PC-9 (cell line): ENCODE measurements around the gene LRP10. TPM values are rescaled to one million over a fixed set of nuclear protein-coding genes. Genes with fewer than 3 reads are reported as not detected.
A peak's percentile ranks its signal among the peaks of the same experiment; 100 is the strongest.

ENCODE experiments used
- BruUV-seq: library from RNA; stranded (reverse); fragments of 400-500 nt; replicated peaks from 2 replicates; lab custom pipeline; 2021; lab: Mats Ljungman, UMichigan
- CTCF ChIA-PET: fragments of 300-600 bp; sonication (Branson Sonifier 250); formaldehyde crosslinking; loops from one replicate; lab custom pipeline; 2022; ENCODE audit warnings: antibody characterized with exemption; lab: Charles Lee
- POLR2A ChIA-PET: fragments of 300-600 bp; sonication (Branson Sonifier 250); formaldehyde crosslinking; loops from one replicate; lab custom pipeline; 2022; ENCODE audit warnings: antibody characterized with exemption; ENCODE audit not compliant: unreplicated experiment; lab: Charles Lee
- DNase-seq, 2 experiments: peaks; one replicate each; pipeline versions ENCODE4 v3.0.0 to v3.0.0-alpha.2; 2015 to 2022; ENCODE audit warnings: mixed read lengths in 1 of 2
- H2AFZ ChIP-seq: fragments of 200-600 bp; sonication (generic); 2 replicates; pipeline ENCODE4 v1.8.1; 2017; ENCODE audit warnings: antibody characterized with exemption
- H3F3A ChIP-seq: fragments of 200-600 bp; sonication (generic); 2 replicates; pipeline ENCODE4 v1.8.1; 2017; ENCODE audit warnings: antibody characterized with exemption, mild to moderate bottlenecking, low read depth; ENCODE audit not compliant: insufficient read depth
- H3K27ac ChIP-seq: fragments of 200-600 bp; sonication (generic); 2 replicates; pipeline ENCODE4 v1.6.1; 2016; ENCODE audit warnings: mixed run types
- H3K27me3 ChIP-seq: fragments of 200-600 bp; sonication (generic); 2 replicates; pipeline ENCODE4 v1.6.1; 2016; ENCODE audit warnings: low read depth, mixed run types; ENCODE audit not compliant: insufficient read depth
- H3K36me3 ChIP-seq: fragments of 200-600 bp; sonication (generic); 2 replicates; pipeline ENCODE4 v1.6.1; 2016; ENCODE audit warnings: low read depth, mixed run types
- H3K4me1 ChIP-seq: fragments of 200-600 bp; sonication (generic); replicated peaks from 2 replicates; pipeline ENCODE4 v1.6.1; 2016; ENCODE audit warnings: mixed run types; ENCODE audit not compliant: insufficient read depth
- H3K4me2 ChIP-seq: fragments of 200-600 bp; sonication (generic); 2 replicates; pipeline ENCODE4 v1.6.1; 2017; ENCODE audit warnings: mixed run types
- H3K4me3 ChIP-seq: fragments of 200-600 bp; sonication (generic); 2 replicates; pipeline ENCODE4 v1.6.1; 2016; ENCODE audit warnings: mixed run types
- H3K79me2 ChIP-seq: fragments of 200-600 bp; sonication (generic); 2 replicates; pipeline ENCODE4 v1.6.1; 2017; ENCODE audit warnings: low read depth, mixed run types
- H3K9me2 ChIP-seq: fragments of 200-600 bp; sonication (generic); 2 replicates; pipeline ENCODE4 v1.8.1; 2017; ENCODE audit warnings: mild to moderate bottlenecking; ENCODE audit not compliant: insufficient read depth
- H3K9me3 ChIP-seq: fragments of 200-600 bp; sonication (generic); 2 replicates; pipeline ENCODE4 v1.8.1; 2016; ENCODE audit warnings: low read depth; ENCODE audit not compliant: insufficient read depth
- H4K20me1 ChIP-seq: fragments of 200-600 bp; sonication (generic); 2 replicates; pipeline ENCODE4 v1.8.1; 2017; ENCODE audit not compliant: insufficient read depth
- CTCF ChIP-seq: fragments of 200-600 bp; sonication (generic); conservative IDR thresholded peaks from 2 replicates; pipeline ENCODE4 v1.6.1; 2017; ENCODE audit warnings: mixed run types, antibody characterized with exemption, mild to moderate bottlenecking, moderate library complexity
- EZH2 ChIP-seq: fragments of 200-600 bp; sonication (generic); IDR thresholded peaks from 2 replicates; pipeline ENCODE4 v1.8.0; 2017; ENCODE audit warnings: antibody characterized with exemption, low read depth
- intact Hi-C: fragments of 100-400 bp; cut with micrococcal nuclease; formaldehyde crosslinking; loops from one replicate; pipeline ENCODE4 v1.10.0; 2022; ENCODE audit not compliant: unreplicated experiment
- total RNA-seq: library from RNA; stranded (reverse); gene quantifications from 2 replicates; pipeline ENCODE4 v1.2.3, GENCODE V29; 2021

Gene LRP10
- total RNA-seq, 1 experiment from 2014 or later: 61.6 TPM

- Histone ChIP-seq H3K27me3 (no peaks in the 10 kb centered on the region), H3K79me2 (no peaks in the 10 kb centered on the region), H3F3A (peaks cover 5% of the 10 kb centered on the region; the same call in 1 of the 2 replicates), H2AFZ (no peak overlapping the region), H3K9me3 (no peaks in the 10 kb centered on the region), H3K9me2 (no peaks in the 10 kb centered on the region), H3K36me3 (no peaks in the 10 kb centered on the region), H3K4me3 (no peak overlapping the region), H3K4me1 (peaks cover 7% of the 10 kb centered on the region; the same call in 1 of the 2 replicates), H4K20me1 (no peaks in the 10 kb centered on the region), H3K27ac (no peak overlapping the region), H3K4me2 (no peak overlapping the region)
- CTCF ChIA-PET: interaction anchor here (0.6 kb wide), 3 partner anchors 30 to 194 kb away, joined by 3 to 6 read pairs (median 4); no protein-coding TSS in a partner anchor
- intact Hi-C loops: no loop called here
- POLR2A ChIA-PET: interaction anchor here (0.5 to 0.8 kb wide), 8 partner anchors 21 to 492 kb away, joined by 3 to 13 read pairs (median 4); no protein-coding TSS in a partner anchor
- TF ChIP-seq CTCF (no peak), EZH2 (no peak)
- DNase-seq: peak in 1 of 2 experiments; percentile 36
- BruUV-seq: no TSS peak
Observed at GRCh38 chr14:22882529-22883172, 11.1 kb downstream of the LRP10 start.

- Histone ChIP-seq H2AFZ (no peak within 1 kb of the TSS), H3K4me3 (no peak within 1 kb of the TSS), H3K36me3 (no peaks in the 10 kb centered on the region), H3K27ac (no peak within 1 kb of the TSS), H4K20me1 (no peaks in the 10 kb centered on the region), H3K4me2 (no peak within 1 kb of the TSS), H3K79me2 (no peaks in the 10 kb centered on the region), H3K4me1 (peaks cover 7% of the 10 kb centered on the region; the same call in 1 of the 2 replicates), H3F3A (peaks cover 5% of the 10 kb centered on the region; the same call in 1 of the 2 replicates), H3K9me3 (no peaks in the 10 kb centered on the region), H3K27me3 (no peaks in the 10 kb centered on the region), H3K9me2 (no peaks in the 10 kb centered on the region)
- TF ChIP-seq CTCF (no peak), EZH2 (no peak)
- ChIA-PET POLR2A (interaction anchor here (0.5 to 0.6 kb wide), 4 partner anchors 28 to 1064 kb away, joined by 5 to 13 read pairs (median 10); no protein-coding TSS in a partner anchor), CTCF (interaction anchor here (0.6 kb wide), 3 partner anchors 90 to 193 kb away, joined by 4 to 6 read pairs (median 4); no protein-coding TSS in a partner anchor)
- intact Hi-C loops: no loop called here
- no TSS peak for BruUV-seq
- no peak for DNase-seq
Observed at GRCh38 chr14:22883173-22883976, 11.8 kb downstream of the LRP10 start, which contains the start of gene REM2. Gene REM2, plus strand, starts transcription at chr14:22883222. Its CDS starts 66 bp downstream, at chr14:22883288.

GRCh38 chr14:22884076-22884737 lies 12.7 kb downstream of the LRP10 start:
- no peaks in the 10 kb centered on the region for H3K79me2 ChIP-seq
- intact Hi-C loops: no loop called here
- no peak overlapping the region for H3K4me3 ChIP-seq
- H3K9me3 ChIP-seq: no peaks in the 10 kb centered on the region
- no peak for DNase-seq
- ChIA-PET CTCF (interaction anchor here (0.6 kb wide), 1 partner anchor 91 kb away, joined by 4 read pairs; no protein-coding TSS in a partner anchor), POLR2A (interaction anchor here (0.6 kb wide), 1 partner anchor 1064 kb away, joined by 11 read pairs; no protein-coding TSS in a partner anchor)
- no peaks in the 10 kb centered on the region for H3K9me2 ChIP-seq
- TF ChIP-seq CTCF (no peak), EZH2 (no peak)
- peaks cover 5% of the 10 kb centered on the region; the same call in 1 of the 2 replicates for H3F3A ChIP-seq
- H3K27ac ChIP-seq: no peak overlapping the region
- no TSS peak for BruUV-seq
- no peaks in the 10 kb centered on the region for H3K36me3 ChIP-seq
- no peak overlapping the region for H2AFZ ChIP-seq
- no peaks in the 10 kb centered on the region for H3K27me3 ChIP-seq
- peaks cover 7% of the 10 kb centered on the region; the same call in 1 of the 2 replicates for H3K4me1 ChIP-seq
- no peaks in the 10 kb centered on the region for H4K20me1 ChIP-seq
- H3K4me2 ChIP-seq: no peak overlapping the region
